Measurements from ENCODE around the gene PKNOX2.

Gene PKNOX2

GRCh38 chr11:125164422-125165110 is at the start of gene PKNOX2:
Gene PKNOX2, plus strand, starts transcription at chr11:125164751. Its CDS starts 186,555 bp downstream, at chr11:125351306.
- DNase-seq (ENCODE audit: low read depth in 2 of 2), result peak; percentile 37 to 64

- DNase-seq (ENCODE audit: low read depth in 2 of 2), result no peak
Observed at GRCh38 chr11:125117429-125117828, 47.1 kb upstream of the PKNOX2 start.

- no peak for DNase-seq (ENCODE audit: low read depth in 2 of 2)
Observed at GRCh38 chr11:125123194-125123946, 41.2 kb upstream of the PKNOX2 start.

GRCh38 chr11:125123947-125124617 is 40.5 kb upstream of the PKNOX2 start:
- DNase-seq (ENCODE audit: low read depth in 2 of 2), result peak; percentile 16 to 42

GRCh38 chr11:125124618-125124992 is 39.9 kb upstream of the PKNOX2 start:
- DNase-seq (ENCODE audit: low read depth in 2 of 2), result no peak

- DNase-seq (ENCODE audit: low read depth in 2 of 2), result no peak
Observed at GRCh38 chr11:125128450-125128849, 36.1 kb upstream of the PKNOX2 start.

GRCh38 chr11:125129316-125129993 is 35.1 kb upstream of the PKNOX2 start:
- no peak for DNase-seq (ENCODE audit: low read depth in 2 of 2)

GRCh38 chr11:125132071-125132470 is 32.5 kb upstream of the PKNOX2 start:
- no peak for DNase-seq (ENCODE audit: low read depth in 2 of 2)

- no peak for DNase-seq (ENCODE audit: low read depth in 2 of 2)
Observed at GRCh38 chr11:125132596-125132995, 32.0 kb upstream of the PKNOX2 start.

GRCh38 chr11:125136001-125136400 is 28.6 kb upstream of the PKNOX2 start:
- no peak for DNase-seq (ENCODE audit: low read depth in 2 of 2)

GRCh38 chr11:125138966-125139365 is 25.6 kb upstream of the PKNOX2 start:
- DNase-seq (ENCODE audit: low read depth in 2 of 2), result no peak

- DNase-seq (ENCODE audit: low read depth in 2 of 2), result no peak
Observed at GRCh38 chr11:125139778-125140177, 24.8 kb upstream of the PKNOX2 start.

- DNase-seq (ENCODE audit: low read depth in 2 of 2), result no peak
Observed at GRCh38 chr11:125140233-125140632, 24.3 kb upstream of the PKNOX2 start.

- no peak for DNase-seq (ENCODE audit: low read depth in 2 of 2)
Observed at GRCh38 chr11:125141178-125141577, 23.4 kb upstream of the PKNOX2 start.

GRCh38 chr11:125141686-125142535 is 22.6 kb upstream of the PKNOX2 start:
- peak; percentile 19 to 26 for DNase-seq (ENCODE audit: low read depth in 2 of 2)

GRCh38 chr11:125146232-125146631 is 18.3 kb upstream of the PKNOX2 start:
- no peak for DNase-seq (ENCODE audit: low read depth in 2 of 2)

- DNase-seq (ENCODE audit: low read depth in 2 of 2), result no peak
Observed at GRCh38 chr11:125147280-125147679, 17.3 kb upstream of the PKNOX2 start.

GRCh38 chr11:125148011-125148410 is 16.5 kb upstream of the PKNOX2 start:
- no peak for DNase-seq (ENCODE audit: low read depth in 2 of 2)

GRCh38 chr11:125148743-125149142 is 15.8 kb upstream of the PKNOX2 start:
- DNase-seq (ENCODE audit: low read depth in 2 of 2), result no peak

GRCh38 chr11:125153837-125154236 is 10.7 kb upstream of the PKNOX2 start:
- DNase-seq (ENCODE audit: low read depth in 2 of 2), result no peak
